Left ventricle myocardium inferior (tissue), 1 donor: ENCODE data around the gene DST. TPM values are rescaled to one million over a fixed set of nuclear protein-coding genes. Genes with fewer than 3 reads are reported as not detected.

Source experiments
- DNase-seq: peaks from one replicate; pipeline ENCODE4 v3.0.0-alpha.2; 2020
- H3K27ac ChIP-seq: fragments of 200-600 bp; replicated peaks from 2 replicates; pipeline ENCODE4 v1.8.0; 2021
- H3K27me3 ChIP-seq: fragments of 200-600 bp; 2 replicates; pipeline ENCODE4 v1.8.0; 2021; ENCODE audit warnings: low read depth
- H3K36me3 ChIP-seq: fragments of 200-600 bp; 2 replicates; pipeline ENCODE4 v1.8.0; 2021
- H3K4me1 ChIP-seq: fragments of 200-600 bp; 2 replicates; pipeline ENCODE4 v1.8.0; 2021
- H3K4me3 ChIP-seq: fragments of 200-600 bp; 2 replicates; pipeline ENCODE4 v1.8.0; 2021; ENCODE audit warnings: mild to moderate bottlenecking, moderate library complexity
- H3K9me3 ChIP-seq: fragments of 200-600 bp; replicated peaks from 2 replicates; pipeline ENCODE4 v1.8.0; 2021
- intact Hi-C: fragments of 100-400 bp; cut with micrococcal nuclease; formaldehyde crosslinking; loops from one replicate; pipeline ENCODE4 v1.11.0; 2022
- total RNA-seq: library from RNA; stranded (reverse); fragmentation: NEBNext Ultra II Directional; extraction: Animal tissue kit (Norgen Biotek cat#: 25700); gene quantifications from one replicate; pipeline ENCODE4 v1.2.1, GENCODE V29; 2021
- TF ChIP-seq, protein P1 (sequence below): fragments of 200-600 bp; IDR thresholded peaks from 2 replicates; pipeline ENCODE4 v1.8.0; 2021; ENCODE audit warnings: antibody characterized with exemption, mild to moderate bottlenecking, borderline replicate concordance
- donor health status: DM: no; HTN: yes; CAD: no; lungs with severe emphysema.

DST gene
- total RNA-seq, 1 donor from 2014 or later, result 331 TPM

DNA sequence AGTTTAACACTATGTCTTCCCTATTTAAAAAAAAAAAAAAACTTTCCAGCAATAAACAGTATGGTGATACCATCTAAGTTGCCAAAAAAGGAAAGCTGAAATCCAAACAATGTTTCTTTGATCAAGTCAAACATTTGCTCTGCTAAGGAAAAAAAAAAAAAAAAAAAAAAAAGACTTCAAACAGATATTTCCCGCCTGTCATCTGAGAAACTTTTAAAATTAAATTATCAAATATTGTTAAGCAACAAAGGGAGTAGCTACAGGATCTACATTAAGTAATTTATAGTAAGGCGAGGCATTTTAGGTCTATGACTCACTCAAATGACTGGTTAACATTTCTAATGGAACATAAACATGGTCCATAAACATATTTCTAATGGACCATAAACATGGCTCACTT is 121.2 kb downstream of the DST start:
- TF ChIP-seq, protein P1, sequence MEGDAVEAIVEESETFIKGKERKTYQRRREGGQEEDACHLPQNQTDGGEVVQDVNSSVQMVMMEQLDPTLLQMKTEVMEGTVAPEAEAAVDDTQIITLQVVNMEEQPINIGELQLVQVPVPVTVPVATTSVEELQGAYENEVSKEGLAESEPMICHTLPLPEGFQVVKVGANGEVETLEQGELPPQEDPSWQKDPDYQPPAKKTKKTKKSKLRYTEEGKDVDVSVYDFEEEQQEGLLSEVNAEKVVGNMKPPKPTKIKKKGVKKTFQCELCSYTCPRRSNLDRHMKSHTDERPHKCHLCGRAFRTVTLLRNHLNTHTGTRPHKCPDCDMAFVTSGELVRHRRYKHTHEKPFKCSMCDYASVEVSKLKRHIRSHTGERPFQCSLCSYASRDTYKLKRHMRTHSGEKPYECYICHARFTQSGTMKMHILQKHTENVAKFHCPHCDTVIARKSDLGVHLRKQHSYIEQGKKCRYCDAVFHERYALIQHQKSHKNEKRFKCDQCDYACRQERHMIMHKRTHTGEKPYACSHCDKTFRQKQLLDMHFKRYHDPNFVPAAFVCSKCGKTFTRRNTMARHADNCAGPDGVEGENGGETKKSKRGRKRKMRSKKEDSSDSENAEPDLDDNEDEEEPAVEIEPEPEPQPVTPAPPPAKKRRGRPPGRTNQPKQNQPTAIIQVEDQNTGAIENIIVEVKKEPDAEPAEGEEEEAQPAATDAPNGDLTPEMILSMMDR, result no peak
- Histone ChIP-seq H3K9me3 (no peaks in the 10 kb centered on the region), H3K4me3 (no peak overlapping the region), H3K4me1 (peaks cover 70% of the 10 kb centered on the region), H3K27me3 (no peaks in the 10 kb centered on the region), H3K27ac (peak overlapping the region; percentile 41), H3K36me3 (peaks cover 59% of the 10 kb centered on the region)
- no peak for DNase-seq
- intact Hi-C loops, result no loop called here

DNA sequence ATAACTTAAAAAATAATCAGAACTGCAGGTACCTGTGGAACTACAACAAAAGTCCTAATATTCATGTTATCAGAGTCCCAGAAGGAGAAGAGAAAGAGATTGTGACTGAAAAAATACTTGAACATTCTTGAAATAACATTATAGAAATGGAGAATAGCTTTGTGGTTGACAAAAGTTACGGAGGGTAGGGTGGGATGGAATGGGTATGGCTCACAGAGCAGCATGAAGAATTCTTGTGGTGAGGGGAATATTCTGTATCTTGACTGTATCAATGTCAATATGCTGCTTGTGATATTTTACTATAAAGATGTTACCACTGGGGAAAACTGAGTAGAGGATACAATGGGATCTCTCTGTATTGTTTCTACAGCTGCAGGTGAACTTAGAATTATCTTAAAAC is 122.5 kb downstream of the DST start:
- Histone ChIP-seq H3K27ac (no peak overlapping the region), H3K4me3 (no peak overlapping the region), H3K27me3 (no peaks in the 10 kb centered on the region), H3K9me3 (no peaks in the 10 kb centered on the region), H3K36me3 (peaks cover 61% of the 10 kb centered on the region), H3K4me1 (peaks cover 68% of the 10 kb centered on the region)
- intact Hi-C loops, result no loop called here
- TF ChIP-seq, protein P1, result no peak
- DNase-seq, result no peak

DNA sequence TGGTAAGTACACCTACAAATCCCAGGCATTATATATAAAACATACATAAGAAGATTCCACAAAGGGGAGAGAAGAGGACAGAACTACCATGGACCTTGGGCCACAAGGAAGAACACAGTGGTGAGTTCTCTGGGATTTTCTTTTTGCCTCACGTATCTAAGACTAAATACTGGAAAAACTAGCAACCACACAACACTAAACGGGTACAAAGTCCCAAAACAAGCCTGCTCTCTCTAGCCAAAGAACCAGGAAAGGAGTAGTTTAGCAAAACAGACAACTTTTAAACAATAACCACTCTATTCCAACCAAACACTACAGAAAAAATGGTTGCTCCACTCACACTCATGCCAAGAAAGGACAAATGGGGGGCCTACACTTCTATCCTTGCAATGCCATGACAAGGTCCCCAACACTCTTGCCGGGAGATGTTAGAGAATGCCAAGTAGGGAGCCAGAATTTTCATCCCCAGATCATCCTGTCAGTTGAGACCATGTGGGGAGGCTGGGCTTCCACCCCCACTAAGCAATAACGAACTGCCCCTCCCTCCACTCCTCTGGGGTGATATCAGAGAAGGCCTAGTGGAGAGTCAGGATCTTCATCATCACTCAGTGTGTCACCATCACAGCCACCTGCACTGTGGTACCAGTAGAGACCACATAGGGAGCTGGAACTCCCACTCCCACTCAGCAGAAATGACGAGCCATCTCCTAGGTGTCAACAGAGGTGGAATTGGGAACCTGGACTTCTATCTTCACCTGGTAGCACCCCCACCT is 123.5 kb downstream of the DST start:
- intact Hi-C loops, result no loop called here

DNA sequence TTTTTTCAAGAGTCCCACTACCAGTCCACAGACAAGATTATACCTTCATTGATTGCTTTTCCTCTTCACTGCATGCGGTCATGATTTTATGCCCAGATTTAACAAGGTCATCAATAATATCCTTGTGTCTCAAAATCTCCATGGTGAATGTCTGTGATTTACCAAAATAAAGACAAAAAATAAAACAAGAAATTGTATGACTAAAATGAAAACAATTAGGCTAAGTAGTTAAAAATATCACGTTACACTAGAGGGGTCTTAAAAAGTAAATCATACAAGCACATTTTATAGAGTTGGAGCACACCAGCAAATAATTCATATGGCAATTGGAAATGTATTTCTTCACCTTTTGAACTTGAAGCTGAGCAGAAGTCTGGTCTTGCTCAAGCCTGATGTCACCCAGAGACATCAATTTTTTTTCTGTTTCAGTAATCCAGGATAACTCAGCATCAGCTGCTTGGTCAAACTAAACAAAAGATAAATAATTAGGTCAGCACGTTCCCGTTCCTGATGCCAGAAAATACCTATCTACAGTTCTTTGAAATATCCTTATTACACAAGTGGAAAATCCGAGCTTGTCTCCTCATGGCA is 125.4 kb downstream of the DST start:
- no peaks in the 10 kb centered on the region for H3K9me3 ChIP-seq
- no peak overlapping the region for H3K4me3 ChIP-seq
- peaks cover 71% of the 10 kb centered on the region for H3K36me3 ChIP-seq
- H3K27ac ChIP-seq, result peak overlapping the region; percentile 84
- peaks cover 78% of the 10 kb centered on the region for H3K4me1 ChIP-seq
- no peaks in the 10 kb centered on the region for H3K27me3 ChIP-seq
- TF ChIP-seq, protein P1, result no peak
- DNase-seq, result no peak
- intact Hi-C loops, result no loop called here

More for the DNA sequence above, 123.5 kb downstream of the DST start:
- H3K27me3 ChIP-seq, result no peaks in the 10 kb centered on the region
- H3K36me3 ChIP-seq, result peaks cover 69% of the 10 kb centered on the region
- H3K4me3 ChIP-seq, result no peak overlapping the region
- H3K4me1 ChIP-seq, result peaks cover 68% of the 10 kb centered on the region
- peak overlapping the region; percentile 84 for H3K27ac ChIP-seq
- H3K9me3 ChIP-seq, result no peaks in the 10 kb centered on the region
- TF ChIP-seq, protein P1, result no peak
- no peak for DNase-seq

DNA sequence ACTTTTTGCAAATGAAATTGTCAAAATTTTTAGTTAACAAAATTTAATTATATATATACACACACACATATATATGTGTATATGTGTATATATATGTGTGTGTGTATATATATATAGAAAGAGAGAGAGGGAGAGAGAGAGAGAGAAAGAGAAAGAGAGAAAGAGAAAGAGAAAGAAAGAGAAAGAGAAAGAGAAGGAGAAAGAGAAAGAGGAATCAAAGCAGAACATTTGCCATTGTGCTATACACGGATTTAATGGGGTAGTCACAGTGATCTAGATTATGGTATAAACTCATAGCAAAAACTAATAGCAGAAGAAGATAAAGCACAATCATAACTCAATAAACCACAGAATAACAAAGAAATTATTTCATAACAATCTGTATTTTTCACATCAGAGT is 126.7 kb downstream of the DST start:
- H3K4me3 ChIP-seq, result no peak overlapping the region
- TF ChIP-seq, protein P1, result no peak
- H3K27ac ChIP-seq, result peak overlapping the region; percentile 84
- peaks cover 71% of the 10 kb centered on the region for H3K36me3 ChIP-seq
- no peak for DNase-seq
- peaks cover 81% of the 10 kb centered on the region for H3K4me1 ChIP-seq
- intact Hi-C loops, result no loop called here
- no peaks in the 10 kb centered on the region for H3K9me3 ChIP-seq
- H3K27me3 ChIP-seq, result no peaks in the 10 kb centered on the region
